ENCODE results near the gene JHY.

- TF ChIP-seq POLR2A (IDR thresholded peaks at IDR 0.05) = no peak
- TF ChIP-seq, protein P1, sequence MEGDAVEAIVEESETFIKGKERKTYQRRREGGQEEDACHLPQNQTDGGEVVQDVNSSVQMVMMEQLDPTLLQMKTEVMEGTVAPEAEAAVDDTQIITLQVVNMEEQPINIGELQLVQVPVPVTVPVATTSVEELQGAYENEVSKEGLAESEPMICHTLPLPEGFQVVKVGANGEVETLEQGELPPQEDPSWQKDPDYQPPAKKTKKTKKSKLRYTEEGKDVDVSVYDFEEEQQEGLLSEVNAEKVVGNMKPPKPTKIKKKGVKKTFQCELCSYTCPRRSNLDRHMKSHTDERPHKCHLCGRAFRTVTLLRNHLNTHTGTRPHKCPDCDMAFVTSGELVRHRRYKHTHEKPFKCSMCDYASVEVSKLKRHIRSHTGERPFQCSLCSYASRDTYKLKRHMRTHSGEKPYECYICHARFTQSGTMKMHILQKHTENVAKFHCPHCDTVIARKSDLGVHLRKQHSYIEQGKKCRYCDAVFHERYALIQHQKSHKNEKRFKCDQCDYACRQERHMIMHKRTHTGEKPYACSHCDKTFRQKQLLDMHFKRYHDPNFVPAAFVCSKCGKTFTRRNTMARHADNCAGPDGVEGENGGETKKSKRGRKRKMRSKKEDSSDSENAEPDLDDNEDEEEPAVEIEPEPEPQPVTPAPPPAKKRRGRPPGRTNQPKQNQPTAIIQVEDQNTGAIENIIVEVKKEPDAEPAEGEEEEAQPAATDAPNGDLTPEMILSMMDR (IDR thresholded peaks at IDR 0.05) = no peak
Observed at GRCh38 chr11:122895563-122895962, 13.0 kb downstream of the JHY start.
